Cardiac fibroblast (primary cell): ENCODE data around the gene SEMA4G.

ENCODE experiments used
- DNase-seq, 2 donors: peaks; one replicate each; pipeline versions ENCODE4 v3.0.0 to v3.0.0-alpha.2; 2010; ENCODE audit warnings: low read depth in 2 of 2
- H3K4me3 ChIP-seq, 2 donors: replicated peaks in 1 of 2; 1 replicate in 1 of 2; 2 replicates in 1 of 2; pipeline ENCODE4 v1.5.1; 2011; ENCODE audit warnings: low read depth in 2 of 2, low read length in 2 of 2, mild to moderate bottlenecking in 2 of 2, moderate library complexity in 1 of 2
- TF ChIP-seq, protein P1 (sequence below): IDR thresholded peaks from one replicate; pipeline ENCODE4 v1.5.1; 2011; ENCODE audit warnings: low read depth, mild to moderate bottlenecking, low read length, inconsistent platforms

The SEMA4G gene

DNA sequence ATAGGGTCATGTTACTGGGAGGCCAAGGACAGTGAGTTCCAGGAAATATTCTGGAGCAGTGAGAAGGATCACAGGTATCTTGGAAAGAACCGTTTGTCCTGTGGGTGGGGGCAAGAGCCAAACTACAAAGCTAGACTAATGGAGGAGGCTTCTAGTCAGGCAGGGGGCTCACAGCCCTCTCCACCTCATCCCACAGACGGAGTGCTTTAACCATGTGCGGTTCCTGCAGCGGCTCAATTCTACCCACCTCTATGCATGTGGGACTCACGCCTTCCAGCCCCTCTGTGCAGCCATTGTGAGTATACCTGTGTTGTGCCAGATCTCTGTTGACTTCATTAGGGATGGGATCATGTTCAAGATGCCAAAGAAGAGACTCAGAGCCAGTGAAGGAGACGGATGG is 8.1 kb downstream of the SEMA4G start:
- DNase-seq, result no peak
- H3K4me3 ChIP-seq, result no peak overlapping the region
- TF ChIP-seq, protein P1, sequence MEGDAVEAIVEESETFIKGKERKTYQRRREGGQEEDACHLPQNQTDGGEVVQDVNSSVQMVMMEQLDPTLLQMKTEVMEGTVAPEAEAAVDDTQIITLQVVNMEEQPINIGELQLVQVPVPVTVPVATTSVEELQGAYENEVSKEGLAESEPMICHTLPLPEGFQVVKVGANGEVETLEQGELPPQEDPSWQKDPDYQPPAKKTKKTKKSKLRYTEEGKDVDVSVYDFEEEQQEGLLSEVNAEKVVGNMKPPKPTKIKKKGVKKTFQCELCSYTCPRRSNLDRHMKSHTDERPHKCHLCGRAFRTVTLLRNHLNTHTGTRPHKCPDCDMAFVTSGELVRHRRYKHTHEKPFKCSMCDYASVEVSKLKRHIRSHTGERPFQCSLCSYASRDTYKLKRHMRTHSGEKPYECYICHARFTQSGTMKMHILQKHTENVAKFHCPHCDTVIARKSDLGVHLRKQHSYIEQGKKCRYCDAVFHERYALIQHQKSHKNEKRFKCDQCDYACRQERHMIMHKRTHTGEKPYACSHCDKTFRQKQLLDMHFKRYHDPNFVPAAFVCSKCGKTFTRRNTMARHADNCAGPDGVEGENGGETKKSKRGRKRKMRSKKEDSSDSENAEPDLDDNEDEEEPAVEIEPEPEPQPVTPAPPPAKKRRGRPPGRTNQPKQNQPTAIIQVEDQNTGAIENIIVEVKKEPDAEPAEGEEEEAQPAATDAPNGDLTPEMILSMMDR, result no peak

DNA sequence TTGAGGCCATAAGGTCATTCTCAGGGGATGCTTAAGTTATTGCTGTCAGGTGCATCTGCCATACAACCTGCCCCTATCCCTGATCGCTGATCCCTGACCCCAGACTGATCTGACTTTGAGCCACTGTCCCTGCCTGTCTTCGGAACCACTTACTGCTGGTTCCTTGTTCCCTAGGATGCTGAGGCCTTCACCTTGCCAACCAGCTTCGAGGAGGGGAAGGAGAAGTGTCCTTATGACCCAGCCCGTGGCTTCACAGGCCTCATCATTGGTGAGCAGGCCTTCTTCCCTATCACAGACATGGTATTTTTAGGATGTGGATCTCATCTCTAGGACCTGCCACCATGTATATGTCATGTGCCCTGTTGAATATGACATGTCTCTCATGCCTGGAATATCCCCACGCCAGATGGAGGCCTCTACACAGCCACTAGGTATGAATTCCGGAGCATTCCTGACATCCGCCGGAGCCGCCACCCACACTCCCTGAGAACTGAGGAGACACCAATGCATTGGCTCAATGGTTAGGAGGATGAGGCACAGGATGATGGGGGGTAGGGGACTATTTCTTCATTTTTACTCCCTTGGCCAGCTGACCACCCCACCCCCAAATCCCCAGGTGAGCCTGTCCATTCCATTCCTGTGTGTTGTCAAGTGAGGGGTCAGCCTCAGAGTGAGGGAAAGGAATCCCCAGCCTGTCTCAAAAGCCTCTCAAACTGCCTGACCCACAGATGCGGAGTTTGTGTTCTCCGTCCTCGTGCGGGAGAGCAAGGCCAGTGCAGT is 9.0 kb downstream of the SEMA4G start:
- DNase-seq, result no peak

DNA sequence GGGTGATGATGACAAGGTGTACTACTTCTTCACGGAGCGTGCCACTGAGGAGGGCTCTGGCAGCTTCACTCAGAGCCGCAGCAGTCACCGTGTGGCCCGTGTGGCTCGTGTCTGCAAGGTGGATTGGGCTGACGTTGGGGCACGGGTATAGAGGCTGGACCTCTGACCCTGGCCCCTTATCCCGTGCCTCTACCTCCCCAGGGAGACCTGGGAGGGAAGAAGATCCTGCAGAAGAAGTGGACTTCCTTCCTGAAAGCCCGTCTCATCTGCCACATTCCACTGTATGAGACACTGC is 9.5 kb downstream of the SEMA4G start:
- no peak for DNase-seq
- no peak overlapping the region for H3K4me3 ChIP-seq
- TF ChIP-seq, protein P1, result no peak

More for the DNA sequence above, 9.0 kb downstream of the SEMA4G start:
- TF ChIP-seq, protein P1, result no peak
- H3K4me3 ChIP-seq, result no peak overlapping the region

DNA sequence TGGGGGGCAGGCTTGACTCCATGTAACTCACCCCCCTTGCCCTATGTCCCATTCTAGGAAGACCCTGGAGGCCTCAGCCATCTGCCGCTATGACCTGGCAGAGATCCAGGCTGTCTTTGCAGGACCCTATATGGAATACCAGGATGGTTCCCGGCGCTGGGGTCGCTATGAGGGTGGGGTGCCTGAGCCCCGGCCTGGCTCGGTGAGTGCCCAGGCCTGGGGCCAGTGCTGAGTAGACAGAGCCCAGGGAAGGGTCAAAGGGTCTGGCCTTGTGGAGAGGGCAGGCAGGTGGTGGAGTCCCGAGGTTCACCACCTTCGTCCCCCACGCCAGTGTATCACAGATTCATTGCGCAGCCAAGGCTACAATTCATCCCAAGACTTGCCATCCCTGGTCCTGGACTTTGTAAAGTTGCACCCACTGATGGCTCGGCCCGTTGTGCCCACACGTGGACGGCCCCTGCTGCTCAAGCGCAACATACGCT is 10.5 kb downstream of the SEMA4G start:
- DNase-seq, result no peak
- no peak overlapping the region for H3K4me3 ChIP-seq
- TF ChIP-seq, protein P1, result no peak

DNA sequence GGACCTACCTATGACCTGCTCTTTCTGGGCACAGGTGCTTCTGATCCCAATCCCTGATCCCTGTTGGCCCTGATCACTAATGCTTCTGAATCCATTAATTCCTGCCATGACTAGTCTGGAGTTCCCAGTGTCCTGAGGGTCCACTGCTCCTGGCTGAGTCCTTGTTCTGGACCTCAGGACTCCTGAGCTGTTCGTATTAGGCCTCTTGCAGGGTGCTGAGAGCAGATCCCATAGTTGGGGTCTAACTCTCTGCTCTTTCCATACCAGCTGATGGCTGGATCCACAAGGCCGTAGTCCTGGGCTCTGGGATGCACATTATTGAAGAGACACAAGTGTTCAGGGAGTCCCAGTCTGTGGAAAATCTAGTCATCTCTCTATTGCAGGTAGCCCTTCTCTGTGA is 11.0 kb downstream of the SEMA4G start:
- H3K4me3 ChIP-seq, result no peak overlapping the region
- TF ChIP-seq, protein P1, result no peak
- DNase-seq, result no peak

DNA sequence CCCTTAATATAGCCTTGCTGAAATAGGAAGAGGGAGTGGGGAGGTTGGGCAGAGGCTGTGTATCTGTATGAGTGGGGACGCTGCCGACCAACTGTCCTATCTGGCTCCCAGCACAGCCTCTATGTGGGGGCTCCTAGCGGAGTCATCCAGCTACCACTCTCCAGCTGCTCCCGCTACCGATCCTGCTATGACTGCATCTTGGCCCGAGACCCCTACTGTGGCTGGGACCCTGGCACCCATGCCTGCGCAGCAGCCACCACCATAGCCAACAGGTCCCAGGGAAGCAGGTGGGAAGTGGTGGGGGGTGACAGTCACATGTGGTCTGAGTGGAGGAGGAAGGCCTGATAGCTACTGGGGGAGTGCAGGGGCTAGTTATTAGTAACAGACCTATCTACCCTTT is 11.4 kb downstream of the SEMA4G start:
- no peak for DNase-seq
- no peak overlapping the region for H3K4me3 ChIP-seq
- TF ChIP-seq, protein P1, result no peak
